D721Med (cell line): Measurements from ENCODE around the gene CA10.

Experiments
- DNase-seq: peaks from one replicate; pipeline ENCODE4 v3.0.0; 2011; ENCODE audit warnings: low spot score; ENCODE audit not compliant: insufficient read length
- FAIRE-seq: peaks from 2 replicates; lab custom pipeline; 2011; peaks lifted over from hg19 to GRCh38; lab: Jason Lieb, UNC
- TF ChIP-seq, protein P1 (sequence below): IDR thresholded peaks from 2 replicates; pipeline ENCODE4 v1.5.1; 2012; ENCODE audit warnings: mild to moderate bottlenecking, control low read depth; ENCODE audit not compliant: insufficient read depth; ENCODE audit errors: missing control alignments

Gene CA10

DNA sequence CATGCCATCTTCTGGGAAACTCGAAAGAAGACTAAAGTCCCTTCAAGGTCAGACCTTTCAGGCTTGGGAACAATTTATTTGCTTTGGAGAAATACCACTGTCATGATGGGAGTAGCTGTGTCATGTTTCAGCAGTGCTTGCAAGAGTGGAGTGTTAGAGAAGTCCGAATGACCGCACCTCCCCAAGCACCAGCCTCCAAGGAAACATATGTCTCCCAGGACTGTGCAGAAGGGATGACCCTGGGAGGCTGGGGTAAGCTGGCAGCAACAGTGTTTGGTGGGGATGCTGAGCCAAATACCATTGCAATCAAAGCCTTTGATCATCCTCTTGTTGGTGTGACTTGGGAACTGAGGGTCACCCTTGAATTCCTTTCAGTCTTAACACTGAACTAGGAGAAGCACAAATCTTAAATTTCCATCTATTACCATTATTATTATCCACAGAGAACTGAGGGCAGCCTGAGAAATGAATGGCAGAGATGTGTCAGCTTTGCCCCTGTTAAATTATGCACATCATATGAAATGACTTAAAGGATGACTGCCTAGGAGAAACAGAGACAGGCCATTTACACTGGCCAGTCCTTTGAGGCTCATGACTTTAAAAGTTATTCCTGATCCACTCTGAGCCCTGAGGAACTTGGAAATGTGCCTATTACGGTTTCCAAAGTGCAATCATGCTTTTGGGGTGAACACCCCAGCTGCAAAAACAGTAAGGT lies 244.9 kb downstream of the CA10 start:
- TF ChIP-seq, protein P1, sequence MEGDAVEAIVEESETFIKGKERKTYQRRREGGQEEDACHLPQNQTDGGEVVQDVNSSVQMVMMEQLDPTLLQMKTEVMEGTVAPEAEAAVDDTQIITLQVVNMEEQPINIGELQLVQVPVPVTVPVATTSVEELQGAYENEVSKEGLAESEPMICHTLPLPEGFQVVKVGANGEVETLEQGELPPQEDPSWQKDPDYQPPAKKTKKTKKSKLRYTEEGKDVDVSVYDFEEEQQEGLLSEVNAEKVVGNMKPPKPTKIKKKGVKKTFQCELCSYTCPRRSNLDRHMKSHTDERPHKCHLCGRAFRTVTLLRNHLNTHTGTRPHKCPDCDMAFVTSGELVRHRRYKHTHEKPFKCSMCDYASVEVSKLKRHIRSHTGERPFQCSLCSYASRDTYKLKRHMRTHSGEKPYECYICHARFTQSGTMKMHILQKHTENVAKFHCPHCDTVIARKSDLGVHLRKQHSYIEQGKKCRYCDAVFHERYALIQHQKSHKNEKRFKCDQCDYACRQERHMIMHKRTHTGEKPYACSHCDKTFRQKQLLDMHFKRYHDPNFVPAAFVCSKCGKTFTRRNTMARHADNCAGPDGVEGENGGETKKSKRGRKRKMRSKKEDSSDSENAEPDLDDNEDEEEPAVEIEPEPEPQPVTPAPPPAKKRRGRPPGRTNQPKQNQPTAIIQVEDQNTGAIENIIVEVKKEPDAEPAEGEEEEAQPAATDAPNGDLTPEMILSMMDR = no peak
- no peak for DNase-seq
- no peak for FAIRE-seq

DNA sequence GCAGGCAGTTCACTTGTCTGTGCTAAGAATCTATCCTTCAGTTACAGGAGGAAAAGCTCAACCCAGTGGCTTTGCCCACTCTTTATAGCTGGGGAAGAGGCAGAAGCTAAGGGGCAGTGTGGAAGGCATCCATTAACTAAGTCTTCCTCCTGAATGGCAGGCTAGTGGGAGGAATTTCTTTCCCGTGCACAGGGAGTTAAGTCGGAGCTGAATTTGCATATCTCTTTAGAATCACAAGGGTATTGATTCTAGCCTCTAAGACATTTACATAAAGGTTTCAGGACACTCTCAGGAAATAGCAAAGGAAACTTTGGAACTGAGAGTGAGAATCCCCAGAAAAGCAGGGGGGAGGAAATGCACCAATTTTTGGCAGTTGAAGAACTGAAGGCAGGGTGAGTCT lies 245.6 kb downstream of the CA10 start:
- DNase-seq (no peak), FAIRE-seq (no peak)
- TF ChIP-seq, protein P1 = no peak

DNA sequence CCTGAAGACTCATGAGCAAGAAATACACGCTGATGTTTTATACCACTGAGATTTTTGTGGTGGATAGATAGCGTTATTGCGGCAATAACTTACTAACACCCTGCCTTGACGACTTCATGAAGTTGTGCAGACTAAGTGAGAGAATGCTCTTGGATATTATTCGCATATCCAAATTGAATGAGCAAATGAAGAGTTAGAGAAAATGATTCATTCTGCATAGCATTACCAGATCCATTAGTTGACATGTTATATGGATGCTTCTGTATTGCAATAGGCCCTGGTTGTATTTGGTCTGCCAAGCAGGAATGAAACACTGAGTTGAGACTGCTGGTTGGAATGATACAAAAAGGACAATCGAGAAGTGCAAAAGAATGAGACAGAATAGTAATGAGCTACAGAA lies 247.3 kb downstream of the CA10 start:
- DNase-seq (no peak), FAIRE-seq (no peak)
- TF ChIP-seq, protein P1 = no peak

DNA sequence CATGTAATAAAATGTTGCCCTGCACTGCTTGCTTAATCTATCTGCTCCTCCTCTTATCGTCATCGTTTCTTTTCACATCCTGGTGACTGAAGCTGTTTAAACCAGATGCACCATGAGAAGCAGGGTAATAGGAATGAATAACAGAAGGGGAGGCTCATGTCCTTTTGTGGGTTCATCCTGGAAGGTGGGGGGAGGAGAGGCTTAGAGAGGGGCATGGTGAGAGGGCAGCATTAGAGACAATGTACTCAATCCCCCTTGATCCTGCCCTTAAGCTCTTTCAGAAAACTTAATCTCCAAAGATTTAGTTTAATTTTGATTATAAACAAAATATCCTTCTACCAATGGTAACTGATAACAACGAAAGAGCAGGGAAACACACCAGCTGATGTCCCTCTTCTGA lies 248.5 kb downstream of the CA10 start:
- TF ChIP-seq, protein P1 = no peak
- FAIRE-seq (no peak), DNase-seq (peak; percentile 16)

DNA sequence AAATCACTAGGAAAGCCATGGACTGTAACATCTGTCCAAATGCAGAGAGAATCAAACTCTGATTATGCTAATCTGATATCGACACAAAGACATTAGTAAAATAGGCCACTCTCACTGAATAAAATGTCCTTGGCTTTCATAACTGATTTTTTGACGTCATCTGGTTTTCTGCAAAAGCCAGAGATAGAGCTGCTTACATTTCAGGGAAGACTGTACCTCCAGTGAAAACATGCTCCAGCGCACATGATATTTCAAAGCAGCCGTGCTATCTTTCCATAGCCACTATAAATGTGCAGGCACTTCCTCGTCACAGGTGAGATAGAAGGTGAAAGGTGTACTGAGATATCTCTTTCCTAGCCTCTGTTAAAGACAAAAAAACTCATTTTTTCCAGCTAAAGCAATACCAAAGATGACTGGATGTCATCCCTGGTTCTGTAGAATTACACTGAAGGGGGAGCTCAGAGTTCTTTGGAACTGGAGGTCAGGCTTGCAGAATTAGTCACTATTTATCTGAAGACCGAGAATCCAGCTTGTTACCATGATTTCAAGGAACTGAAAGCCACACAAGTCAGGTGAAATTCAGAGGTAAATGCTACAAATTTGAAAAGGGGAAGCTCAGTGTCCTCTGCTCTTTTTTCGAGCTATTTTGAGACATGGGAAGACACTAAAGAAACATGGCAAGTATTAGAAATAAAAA lies 249.5 kb downstream of the CA10 start:
- no peak for FAIRE-seq
- no peak for DNase-seq
- TF ChIP-seq, protein P1 = no peak

DNA sequence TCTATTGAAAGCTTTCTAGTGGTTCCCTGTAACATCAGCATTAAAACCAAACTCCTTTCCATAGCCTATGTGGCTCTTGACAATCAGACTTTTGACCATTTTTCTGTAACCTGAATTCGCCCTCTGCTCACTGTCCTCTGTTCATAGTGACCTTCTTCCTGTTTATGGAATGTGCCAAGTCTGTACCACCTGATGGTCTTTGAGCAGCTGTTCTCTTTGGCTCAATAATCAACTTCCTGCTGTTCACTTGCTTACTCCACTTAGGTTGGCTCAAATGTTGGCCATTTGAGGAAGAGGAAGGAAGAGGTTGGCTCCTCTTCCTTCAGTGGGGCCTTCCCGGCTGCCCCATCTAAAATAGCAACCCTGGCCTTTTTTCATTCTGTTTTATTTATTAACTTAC lies 251.5 kb downstream of the CA10 start:
- DNase-seq (no peak), FAIRE-seq (no peak)
- TF ChIP-seq, protein P1 = no peak

DNA sequence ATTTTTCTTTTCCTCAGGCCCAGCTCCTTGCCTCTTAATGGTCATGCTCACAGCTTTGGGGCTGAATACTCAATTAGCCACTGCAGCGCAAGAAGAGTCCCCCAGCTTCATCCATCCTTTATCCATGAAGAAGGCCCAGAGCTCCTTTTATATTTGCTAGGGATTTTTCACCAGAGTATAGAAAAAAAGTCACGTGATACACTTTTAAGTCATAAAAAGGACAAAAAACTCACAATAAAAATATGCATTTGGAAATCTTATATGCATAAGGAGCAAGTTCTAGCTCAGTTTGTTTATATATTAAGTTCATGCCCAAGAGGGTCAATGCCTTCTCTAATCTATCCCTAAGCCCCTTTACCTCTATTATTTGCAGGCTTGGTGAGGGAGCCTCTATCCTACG lies 254.1 kb downstream of the CA10 start:
- no peak for FAIRE-seq
- TF ChIP-seq, protein P1 = no peak
- DNase-seq = no peak
